Embryonic facial prominence (tissue), 1 donor: ENCODE data around the gene TLCD3A.
"Not testable (repeated sequence)": the region's sequence is repeated elsewhere in the genome, so short reads cannot be mapped to it uniquely, and the experiment has no call there.

ENCODE experiments used
- DNase-seq: peaks from one replicate; pipeline ENCODE4 v3.0.0-alpha.2; 2016; ENCODE audit errors: extremely low spot score

Gene TLCD3A

GRCh38 chr17:748604-749003, 16.2 kb downstream of the TLCD3A start:
- DNase-seq = not testable (repeated sequence)

GRCh38 chr17:749359-749758, 17.0 kb downstream of the TLCD3A start:
- DNase-seq = not testable (repeated sequence)

GRCh38 chr17:750431-751037, 18.1 kb downstream of the TLCD3A start:
- DNase-seq = no peak

GRCh38 chr17:751269-752001, 19.0 kb downstream of the TLCD3A start:
- no peak for DNase-seq

GRCh38 chr17:752002-752619, 19.7 kb downstream of the TLCD3A start, which contains the start of gene GEMIN4:
Gene GEMIN4, minus strand, starts transcription at chr17:752264. Its CDS starts 122 bp downstream, at chr17:752142.
- DNase-seq = peak; percentile 82

- DNase-seq = peak; percentile 42
Observed at GRCh38 chr17:752620-753219, 20.3 kb downstream of the TLCD3A start.

- DNase-seq = no peak
Observed at GRCh38 chr17:753418-753817, 21.0 kb downstream of the TLCD3A start.

- not testable (repeated sequence) for DNase-seq
Observed at GRCh38 chr17:755319-755961, 23.0 kb downstream of the TLCD3A start.

GRCh38 chr17:756010-756567, 23.7 kb downstream of the TLCD3A start:
- DNase-seq = not testable (repeated sequence)

GRCh38 chr17:759964-760363, 27.6 kb downstream of the TLCD3A start:
- DNase-seq = no peak

GRCh38 chr17:760371-760770, 28.0 kb downstream of the TLCD3A start:
- DNase-seq = no peak

- DNase-seq = no peak
Observed at GRCh38 chr17:767076-767475, 34.7 kb downstream of the TLCD3A start.

GRCh38 chr17:773016-773415, 40.6 kb downstream of the TLCD3A start:
- DNase-seq = no peak

GRCh38 chr17:773467-774312, 41.3 kb downstream of the TLCD3A start:
- no peak for DNase-seq

- DNase-seq = no peak
Observed at GRCh38 chr17:774313-774584, 41.9 kb downstream of the TLCD3A start.

GRCh38 chr17:778096-778495, 45.7 kb downstream of the TLCD3A start:
- no peak for DNase-seq

- DNase-seq = peak; percentile 66
Observed at GRCh38 chr17:781805-782731, 49.7 kb downstream of the TLCD3A start, which contains the start of the genes GLOD4 and MRM3. Gene GLOD4, minus strand, starts transcription at chr17:782280. Its CDS starts 25 bp downstream, at chr17:782255. Gene MRM3, plus strand, starts transcription at chr17:782353. Its CDS starts 26 bp downstream, at chr17:782379.

- no peak for DNase-seq
Observed at GRCh38 chr17:784143-784542, 51.7 kb downstream of the TLCD3A start.

GRCh38 chr17:785901-786300, 53.5 kb downstream of the TLCD3A start:
- not testable (repeated sequence) for DNase-seq
